Activated CD4-positive, alpha-beta T cell treated with anti-CD3 and anti-CD28 coated beads, Interleukin-2, amount 10 ng/mL, durations not matched to agents 7 days and 5 days (primary cell): ENCODE results near the gene FURIN. TPM values are rescaled to one million over a fixed set of nuclear protein-coding genes. Genes with fewer than 3 reads are reported as not detected.
A peak's percentile ranks its signal among the peaks of the same experiment; 100 is the strongest.
"Not testable (repeated sequence)": the region's sequence is repeated elsewhere in the genome, so short reads cannot be mapped to it uniquely, and the experiment has no call there.

Experiments used
- CTCF ChIA-PET: fragments of 350-600 bp; sonication (Branson Sonifier 250); formaldehyde crosslinking; loops from one replicate; lab custom pipeline; 2021; ENCODE audit warnings: antibody characterized with exemption; lab: Charles Lee
- POLR2A ChIA-PET: fragments of 350-600 bp; sonication (Branson Sonifier 250); formaldehyde crosslinking; loops from one replicate; lab custom pipeline; 2021; ENCODE audit warnings: antibody characterized with exemption; lab: Charles Lee
- DNase-seq: peaks from one replicate; pipeline ENCODE4 v3.0.0-alpha.2; 2020
- H3K27ac Mint-ChIP-seq: one replicate; pipeline ENCODE4 v1.8.0; 2021; ENCODE audit warnings: mild to moderate bottlenecking, moderate library complexity, mixed read lengths
- H3K27me3 Mint-ChIP-seq: one replicate; pipeline ENCODE4 v1.8.0; 2021; ENCODE audit warnings: mixed read lengths
- H3K36me3 Mint-ChIP-seq: one replicate; pipeline ENCODE4 v1.8.0; 2021; ENCODE audit warnings: low read depth, mixed read lengths
- H3K4me1 Mint-ChIP-seq: one replicate; pipeline ENCODE4 v1.8.0; 2021; ENCODE audit warnings: mixed read lengths
- H3K4me3 Mint-ChIP-seq: one replicate; pipeline ENCODE4 v1.8.0; 2021; ENCODE audit warnings: mild to moderate bottlenecking, moderate library complexity, mixed read lengths
- H3K9me3 Mint-ChIP-seq: one replicate; pipeline ENCODE4 v1.8.0; 2021; ENCODE audit warnings: mixed read lengths
- total RNA-seq, 2 experiments: library from RNA; stranded (reverse); gene quantifications; one replicate each; pipeline ENCODE4 v1.2.3, GENCODE V29; 2021

The FURIN gene
- total RNA-seq, 2 experiments from 2014 or later, result 148 to 153 TPM

GRCh38 chr15:90871716-90872485, 3.5 kb downstream of the FURIN start:
- DNase-seq, result no peak
- Mint-ChIP-seq H3K27ac (peak overlapping the region; percentile 91), H3K4me3 (peak overlapping the region; percentile 89), H3K27me3 (no peaks in the 10 kb centered on the region), H3K36me3 (peaks cover 25% of the 10 kb centered on the region), H3K9me3 (no peaks in the 10 kb centered on the region), H3K4me1 (peaks cover 72% of the 10 kb centered on the region)
- ChIA-PET CTCF (interaction anchor here (0.6 to 1.6 kb wide), 3 partner anchors 13 to 60 kb away, joined by 3 to 4 read pairs (median 4); no protein-coding TSS in a partner anchor), POLR2A (interaction anchor here (0.8 kb wide), 1 partner anchor 34 kb away, joined by 3 read pairs; no protein-coding TSS in a partner anchor)

GRCh38 chr15:90872486-90873184, 4.2 kb downstream of the FURIN start:
- peak overlapping the region; percentile 89 for H3K4me3 Mint-ChIP-seq
- H3K9me3 Mint-ChIP-seq, result no peaks in the 10 kb centered on the region
- peaks cover 31% of the 10 kb centered on the region for H3K36me3 Mint-ChIP-seq
- POLR2A ChIA-PET, result no interaction called here
- H3K27ac Mint-ChIP-seq, result peak overlapping the region; percentile 91
- no peaks in the 10 kb centered on the region for H3K27me3 Mint-ChIP-seq
- peaks cover 74% of the 10 kb centered on the region for H3K4me1 Mint-ChIP-seq
- DNase-seq, result peak; percentile 28
- CTCF ChIA-PET, result interaction anchor here (0.9 to 2.4 kb wide), 4 partner anchors 13 to 63 kb away, joined by 3 to 11 read pairs (median 7); partner anchors contain the start of genes HDDC3 and UNC45A

GRCh38 chr15:90873488-90873997, 5.2 kb downstream of the FURIN start:
- Mint-ChIP-seq H3K4me1 (peaks cover 66% of the 10 kb centered on the region), H3K4me3 (peak overlapping the region; percentile 89), H3K9me3 (no peaks in the 10 kb centered on the region), H3K36me3 (peaks cover 40% of the 10 kb centered on the region), H3K27ac (peak overlapping the region; percentile 91), H3K27me3 (no peaks in the 10 kb centered on the region)
- DNase-seq, result no peak
- ChIA-PET POLR2A (no interaction called here), CTCF (interaction anchor here (0.7 to 2.4 kb wide), 11 partner anchors 9 to 146 kb away, joined by 3 to 11 read pairs (median 3); partner anchors contain the start of genes HDDC3 and UNC45A)

GRCh38 chr15:90873998-90874605, 5.7 kb downstream of the FURIN start:
- H3K27me3 Mint-ChIP-seq, result no peaks in the 10 kb centered on the region
- peaks cover 45% of the 10 kb centered on the region for H3K36me3 Mint-ChIP-seq
- CTCF ChIA-PET, result interaction anchor here (0.7 to 2.4 kb wide), 11 partner anchors 10 to 147 kb away, joined by 3 to 11 read pairs (median 3); partner anchors contain the start of genes HDDC3 and UNC45A
- POLR2A ChIA-PET, result no interaction called here
- no peaks in the 10 kb centered on the region for H3K9me3 Mint-ChIP-seq
- peak overlapping the region; percentile 91 for H3K27ac Mint-ChIP-seq
- peak overlapping the region; percentile 89 for H3K4me3 Mint-ChIP-seq
- peaks cover 60% of the 10 kb centered on the region for H3K4me1 Mint-ChIP-seq
- DNase-seq, result no peak

- H3K9me3 Mint-ChIP-seq, CTCF ChIA-PET, DNase-seq, H3K27ac Mint-ChIP-seq, POLR2A ChIA-PET, H3K27me3 Mint-ChIP-seq: not testable (repeated sequence)
- H3K4me3 Mint-ChIP-seq, result peak overlapping the region; percentile 40
- H3K36me3 Mint-ChIP-seq, result peaks cover 52% of the 10 kb centered on the region
- peaks cover 51% of the 10 kb centered on the region for H3K4me1 Mint-ChIP-seq
Measured at GRCh38 chr15:90874986-90875385, 6.6 kb downstream of the FURIN start.

GRCh38 chr15:90875549-90875981, 7.2 kb downstream of the FURIN start:
- Mint-ChIP-seq H3K9me3 (no peaks in the 10 kb centered on the region), H3K4me1 (peaks cover 45% of the 10 kb centered on the region), H3K27ac (no peak overlapping the region), H3K4me3 (no peak overlapping the region), H3K36me3 (peaks cover 56% of the 10 kb centered on the region), H3K27me3 (no peaks in the 10 kb centered on the region)
- no peak for DNase-seq
- CTCF ChIA-PET, result interaction anchor here (0.6 to 1.7 kb wide), 2 partner anchors 10 to 24 kb away, joined by 3 to 10 read pairs; partner anchors contain the start of gene FES
- POLR2A ChIA-PET, result no interaction called here

GRCh38 chr15:90876046-90876445, 7.7 kb downstream of the FURIN start:
- H3K9me3 Mint-ChIP-seq, result no peaks in the 10 kb centered on the region
- H3K27me3 Mint-ChIP-seq, result no peaks in the 10 kb centered on the region
- no peak for DNase-seq
- peaks cover 42% of the 10 kb centered on the region for H3K4me1 Mint-ChIP-seq
- ChIA-PET CTCF (interaction anchor here (0.6 to 1.7 kb wide), 2 partner anchors 10 to 24 kb away, joined by 3 to 10 read pairs; partner anchors contain the start of gene FES), POLR2A (no interaction called here)
- no peak overlapping the region for H3K4me3 Mint-ChIP-seq
- peaks cover 59% of the 10 kb centered on the region for H3K36me3 Mint-ChIP-seq
- H3K27ac Mint-ChIP-seq, result no peak overlapping the region

GRCh38 chr15:90876512-90877170, 8.3 kb downstream of the FURIN start:
- Mint-ChIP-seq H3K36me3 (peaks cover 59% of the 10 kb centered on the region), H3K4me3 (no peak overlapping the region), H3K27me3 (no peaks in the 10 kb centered on the region), H3K27ac (peak overlapping the region; percentile 46), H3K9me3 (no peaks in the 10 kb centered on the region), H3K4me1 (peaks cover 42% of the 10 kb centered on the region)
- POLR2A ChIA-PET, result interaction anchor here (0.6 kb wide), 1 partner anchor 32 kb away, joined by 7 read pairs; no protein-coding TSS in a partner anchor
- CTCF ChIA-PET, result interaction anchor here (1.7 kb wide), 1 partner anchor 9 kb away, joined by 10 read pairs; the partner anchor contains the start of gene FES
- DNase-seq, result no peak

GRCh38 chr15:90877315-90877714, 8.9 kb downstream of the FURIN start:
- Mint-ChIP-seq H3K36me3 (peaks cover 59% of the 10 kb centered on the region), H3K9me3 (no peaks in the 10 kb centered on the region), H3K27ac (no peak overlapping the region), H3K4me1 (peaks cover 41% of the 10 kb centered on the region), H3K27me3 (no peaks in the 10 kb centered on the region), H3K4me3 (no peak overlapping the region)
- ChIA-PET CTCF (no interaction called here), POLR2A (no interaction called here)
- no peak for DNase-seq

- Mint-ChIP-seq H3K27me3 (no peaks in the 10 kb centered on the region), H3K9me3 (no peaks in the 10 kb centered on the region), H3K4me3 (no peak overlapping the region), H3K4me1 (peaks cover 37% of the 10 kb centered on the region), H3K36me3 (peaks cover 55% of the 10 kb centered on the region), H3K27ac (no peak overlapping the region)
- CTCF ChIA-PET, result no interaction called here
- DNase-seq, result no peak
- POLR2A ChIA-PET, result no interaction called here
Measured at GRCh38 chr15:90877996-90878395, 9.6 kb downstream of the FURIN start.

- peaks cover 54% of the 10 kb centered on the region for H3K36me3 Mint-ChIP-seq
- H3K4me1 Mint-ChIP-seq, result peaks cover 36% of the 10 kb centered on the region
- H3K4me3 Mint-ChIP-seq, result no peak overlapping the region
- no peaks in the 10 kb centered on the region for H3K9me3 Mint-ChIP-seq
- ChIA-PET POLR2A (no interaction called here), CTCF (no interaction called here)
- H3K27me3 Mint-ChIP-seq, result no peaks in the 10 kb centered on the region
- DNase-seq, result no peak
- H3K27ac Mint-ChIP-seq, result no peak overlapping the region
Measured at GRCh38 chr15:90878660-90879059, 10.3 kb downstream of the FURIN start.
